ENCODE measurements around the gene PLEKHG2. TPM values are rescaled to one million over a fixed set of nuclear protein-coding genes. Genes with fewer than 3 reads are reported as not detected.

Gene PLEKHG2
- total and polyA plus RNA-seq, 9 of the 15 experiments (the other 6 are each of a cell fraction or from before 2014, with no cell fraction given): 0.98 to 45.7 (median 9.8) TPM

DNA sequence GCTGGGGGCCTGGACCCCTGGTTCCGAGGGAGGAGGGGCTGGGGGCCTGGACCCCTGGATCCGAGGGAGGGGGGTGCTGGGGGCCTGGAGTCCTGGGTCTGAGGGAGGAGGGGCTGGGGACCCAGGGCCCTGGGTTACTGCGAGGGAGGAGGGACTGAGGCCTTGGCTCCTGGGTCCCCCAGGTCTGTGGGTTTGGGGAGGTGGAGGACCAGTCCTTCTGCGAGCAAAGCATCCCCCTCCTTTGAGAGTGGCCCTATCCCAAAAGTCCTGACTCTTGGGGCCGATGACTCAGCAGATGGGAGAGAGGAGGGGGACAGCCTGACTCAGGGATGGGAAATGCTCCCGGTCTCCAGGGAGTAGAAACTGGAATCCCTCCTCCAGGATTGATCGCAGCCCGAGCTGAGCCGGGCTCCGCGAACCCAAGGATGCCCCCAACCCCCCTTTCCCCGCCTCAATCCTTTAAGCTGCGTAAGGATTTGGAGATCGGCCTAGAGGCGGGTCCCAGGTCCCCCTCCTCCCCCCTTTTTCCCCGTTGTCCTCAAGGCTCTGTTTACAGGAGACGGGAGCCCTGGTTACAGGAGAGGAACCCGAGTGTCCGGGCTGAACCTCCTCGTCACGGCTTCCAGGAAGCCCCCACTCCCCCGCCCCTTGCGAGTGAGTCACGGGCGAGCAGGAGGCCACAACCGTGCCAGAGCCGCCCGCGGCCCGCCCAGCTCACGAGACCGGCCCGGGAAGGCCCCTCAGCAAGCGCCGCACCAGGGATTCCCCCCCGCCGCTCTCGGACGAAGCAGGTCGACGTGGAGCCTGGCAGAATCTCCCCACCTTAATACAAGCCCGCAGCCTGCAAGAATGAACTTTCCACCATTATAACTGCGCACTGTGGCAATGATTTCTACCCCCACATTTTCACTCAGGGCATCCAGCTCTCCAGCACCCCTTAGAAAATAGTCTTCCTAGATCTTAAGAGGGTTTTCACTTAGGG, 8.8 kb upstream of the PLEKHG2 start (continued):
- TF ChIP-seq ATF2 (CRISPR knock-in tag; IDR thresholded peaks at IDR 0.05) (no peak), XRCC3 (IDR thresholded peaks at IDR 0.05) (no peak), MBD2 (IDR thresholded peaks at IDR 0.05; ENCODE audit: borderline replicate concordance, low read depth) (peak; percentile 61; the same call in 1 of the 2 replicates), CTBP1 (IDR thresholded peaks at IDR 0.05; ENCODE audit: borderline replicate concordance) (peak; percentile 44; the same call in 1 of the 2 replicates), ETV1 (tag; conservative IDR thresholded peaks at IDR 0.05; ENCODE audit: low read depth) (0 out of 2 replicates have a peak, but pooled peaks have one; percentile 25), ELF2 (CRISPR knock-in tag; IDR thresholded peaks at IDR 0.05) (no peak), MCM2 (IDR thresholded peaks at IDR 0.05; ENCODE audit: low read depth) (no peak), STAT5A (IDR thresholded peaks at IDR 0.05; ENCODE audit: borderline replicate concordance, low read length) (peak; percentile 61; the same call in 1 of the 2 replicates), SP1 (CRISPR knock-in tag; IDR thresholded peaks at IDR 0.05) (no peak; the same call in 1 of the 2 replicates), HNRNPLL (IDR thresholded peaks at IDR 0.05; ENCODE audit: low read depth, low read length, poor library complexity, severe bottlenecking) (peak; percentile 25), ILK (tag; IDR thresholded peaks at IDR 0.05; ENCODE audit: borderline replicate concordance, low read depth) (no peak), CHD2 (IDR thresholded peaks at IDR 0.05; ENCODE audit: low read depth, low read length) (no peak), ZNF347 (CRISPR knock-in tag; IDR thresholded peaks at IDR 0.05; ENCODE audit: low read depth) (no peak), POLR2AphosphoS5 (IDR thresholded peaks at IDR 0.05; ENCODE audit: control insufficient read depth, insufficient read depth, low read depth, low read length) (peak; percentile 20; the same call in 1 of the 2 replicates), E2F6 (IDR thresholded peaks at IDR 0.05; ENCODE audit: borderline replicate concordance in 1 of 2, extremely low read depth in 1 of 2, insufficient read depth in 1 of 2, insufficient read length in 1 of 2, low read depth in 1 of 2, low read length in 1 of 2, poor library complexity in 1 of 2, severe bottlenecking in 1 of 2) (peak; percentile 31 to 82), MTA2 (IDR thresholded peaks at IDR 0.05; ENCODE audit: low read depth) (no peak), HDGF (IDR thresholded peaks at IDR 0.05) (no peak), ZNF584 (CRISPR knock-in tag; IDR thresholded peaks at IDR 0.05; ENCODE audit: low read depth) (no peak), ZNF140 (CRISPR knock-in tag; IDR thresholded peaks at IDR 0.05) (no peak), CBX2 (IDR thresholded peaks at IDR 0.05; ENCODE audit: insufficient read depth, low read length, poor library complexity, severe bottlenecking) (no peak), ZNF778 (CRISPR knock-in tag; IDR thresholded peaks at IDR 0.05) (no peak), ZNF165 (CRISPR knock-in tag; IDR thresholded peaks at IDR 0.05; ENCODE audit: borderline replicate concordance) (no peak)
- TF ChIP-seq, protein P1, sequence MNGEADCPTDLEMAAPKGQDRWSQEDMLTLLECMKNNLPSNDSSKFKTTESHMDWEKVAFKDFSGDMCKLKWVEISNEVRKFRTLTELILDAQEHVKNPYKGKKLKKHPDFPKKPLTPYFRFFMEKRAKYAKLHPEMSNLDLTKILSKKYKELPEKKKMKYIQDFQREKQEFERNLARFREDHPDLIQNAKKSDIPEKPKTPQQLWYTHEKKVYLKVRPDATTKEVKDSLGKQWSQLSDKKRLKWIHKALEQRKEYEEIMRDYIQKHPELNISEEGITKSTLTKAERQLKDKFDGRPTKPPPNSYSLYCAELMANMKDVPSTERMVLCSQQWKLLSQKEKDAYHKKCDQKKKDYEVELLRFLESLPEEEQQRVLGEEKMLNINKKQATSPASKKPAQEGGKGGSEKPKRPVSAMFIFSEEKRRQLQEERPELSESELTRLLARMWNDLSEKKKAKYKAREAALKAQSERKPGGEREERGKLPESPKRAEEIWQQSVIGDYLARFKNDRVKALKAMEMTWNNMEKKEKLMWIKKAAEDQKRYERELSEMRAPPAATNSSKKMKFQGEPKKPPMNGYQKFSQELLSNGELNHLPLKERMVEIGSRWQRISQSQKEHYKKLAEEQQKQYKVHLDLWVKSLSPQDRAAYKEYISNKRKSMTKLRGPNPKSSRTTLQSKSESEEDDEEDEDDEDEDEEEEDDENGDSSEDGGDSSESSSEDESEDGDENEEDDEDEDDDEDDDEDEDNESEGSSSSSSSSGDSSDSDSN (IDR thresholded peaks at IDR 0.05; ENCODE audit: borderline replicate concordance in 1 of 2, low read depth in 2 of 2, low read length in 2 of 2): peak in 1 of 2 experiments; percentile 80; a peak in 2 of 4 replicates
